ENCODE measurements around the gene DCTD.

DNA sequence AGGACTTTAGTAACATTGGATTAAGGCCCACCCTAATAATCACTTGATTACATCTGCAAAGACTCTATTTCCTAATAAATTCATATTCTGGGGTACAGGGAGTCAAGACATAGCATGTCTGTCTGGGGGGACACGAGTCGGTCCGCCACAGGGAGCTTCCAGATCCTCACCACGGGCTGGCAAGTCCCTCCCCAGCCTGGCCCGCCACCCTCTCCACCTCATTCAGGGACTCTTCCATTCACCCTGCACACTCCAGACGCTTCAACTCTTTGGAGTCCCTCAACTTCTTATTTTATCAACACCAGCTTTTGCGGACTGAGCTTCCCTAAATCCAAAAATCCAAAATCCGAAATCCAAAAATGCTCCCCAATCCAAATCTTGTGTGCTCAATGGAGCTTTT is 71.2 kb downstream of the DCTD start:
- TF ChIP-seq EZH2phosphoT487 (IDR thresholded peaks at IDR 0.05; ENCODE audit: low read length) = no peak
- TF ChIP-seq, protein P1, sequence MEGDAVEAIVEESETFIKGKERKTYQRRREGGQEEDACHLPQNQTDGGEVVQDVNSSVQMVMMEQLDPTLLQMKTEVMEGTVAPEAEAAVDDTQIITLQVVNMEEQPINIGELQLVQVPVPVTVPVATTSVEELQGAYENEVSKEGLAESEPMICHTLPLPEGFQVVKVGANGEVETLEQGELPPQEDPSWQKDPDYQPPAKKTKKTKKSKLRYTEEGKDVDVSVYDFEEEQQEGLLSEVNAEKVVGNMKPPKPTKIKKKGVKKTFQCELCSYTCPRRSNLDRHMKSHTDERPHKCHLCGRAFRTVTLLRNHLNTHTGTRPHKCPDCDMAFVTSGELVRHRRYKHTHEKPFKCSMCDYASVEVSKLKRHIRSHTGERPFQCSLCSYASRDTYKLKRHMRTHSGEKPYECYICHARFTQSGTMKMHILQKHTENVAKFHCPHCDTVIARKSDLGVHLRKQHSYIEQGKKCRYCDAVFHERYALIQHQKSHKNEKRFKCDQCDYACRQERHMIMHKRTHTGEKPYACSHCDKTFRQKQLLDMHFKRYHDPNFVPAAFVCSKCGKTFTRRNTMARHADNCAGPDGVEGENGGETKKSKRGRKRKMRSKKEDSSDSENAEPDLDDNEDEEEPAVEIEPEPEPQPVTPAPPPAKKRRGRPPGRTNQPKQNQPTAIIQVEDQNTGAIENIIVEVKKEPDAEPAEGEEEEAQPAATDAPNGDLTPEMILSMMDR (IDR thresholded peaks at IDR 0.05; ENCODE audit: low read length) = no peak

Data from MM.1S (cell line).